Stimulated activated CD8-positive, alpha-beta memory T cell treated with anti-CD3 and anti-CD28 coated beads, Interleukin-12 subunit alpha, Interleukin-12 subunit beta, amount 100 ng/mL, for 24 hours (primary cell): ENCODE results near the gene MS4A13.
"Not testable (repeated sequence)": the region's sequence is repeated elsewhere in the genome, so short reads cannot be mapped to it uniquely, and the experiment has no call there.

Experiments
- DNase-seq: peaks from one replicate; pipeline ENCODE4 v3.0.0-alpha.2; 2020; ENCODE audit errors: extremely low read depth

The MS4A13 gene, protein sequence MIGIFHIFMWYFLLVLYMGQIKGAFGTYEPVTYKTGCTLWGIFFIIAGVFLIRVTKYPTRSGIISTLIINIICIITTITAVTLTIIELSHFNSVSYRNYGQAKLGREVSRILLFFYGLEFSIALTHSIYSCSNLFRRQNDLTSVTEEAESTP

DNA sequence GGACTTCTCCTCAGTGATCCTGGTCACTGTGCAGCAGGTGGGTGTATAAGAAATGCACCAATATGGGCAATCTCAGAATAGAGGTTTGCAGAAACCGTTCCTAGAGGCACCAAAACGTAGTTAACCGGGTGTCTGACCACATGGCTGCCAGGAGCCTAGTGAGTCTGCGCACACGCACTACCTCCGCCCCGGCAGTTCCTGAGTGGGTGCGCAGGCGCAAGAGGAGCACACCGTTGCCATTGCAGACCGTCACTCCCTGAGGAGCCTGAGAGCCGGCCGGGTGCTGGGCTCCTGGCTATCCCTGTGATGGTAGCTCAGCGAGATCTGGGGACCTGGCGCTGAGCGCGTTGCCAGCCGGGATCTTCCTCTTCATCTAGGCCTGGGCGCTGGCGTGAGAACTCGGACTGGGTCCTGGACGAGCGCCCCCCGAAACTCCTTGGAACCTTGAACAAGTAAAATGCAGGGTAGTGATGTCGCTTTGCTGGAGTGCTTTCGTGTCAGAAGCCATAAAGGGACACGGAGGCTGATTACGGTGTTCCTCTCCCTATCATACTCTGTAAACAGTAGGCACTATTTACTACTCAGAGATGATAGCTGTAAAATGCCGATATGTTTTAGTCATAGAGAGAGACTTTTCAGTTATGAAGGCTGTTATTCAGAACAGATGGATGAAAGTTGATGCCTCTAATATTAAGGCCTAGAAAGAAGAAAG is at the start of gene MS4A13:
Gene MS4A13 (plus strand): TSS at position 249 of the 712 bp plus-strand sequence. CDS start 2,692 bp downstream, outside the sequence.
- no peak for DNase-seq

DNA sequence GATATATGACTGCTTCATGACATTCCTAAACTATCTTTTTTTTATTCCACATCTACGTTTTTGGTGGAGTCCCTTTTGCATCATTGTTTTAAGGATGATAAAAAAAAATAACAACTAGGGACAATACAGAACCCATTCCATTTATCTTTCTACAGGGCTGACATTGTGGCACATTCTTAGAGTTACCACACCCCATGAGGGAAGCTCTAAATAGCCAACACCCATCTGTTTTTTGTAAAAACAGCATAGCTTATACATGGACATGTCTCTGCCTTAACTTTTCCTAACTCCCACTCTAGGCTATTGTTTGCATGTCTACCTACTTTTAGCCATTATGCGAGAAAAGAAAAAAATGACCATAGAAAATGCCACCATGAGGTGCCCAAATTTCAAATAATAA is 46.4 kb upstream of the MS4A13 start:
- no peak for DNase-seq

DNA sequence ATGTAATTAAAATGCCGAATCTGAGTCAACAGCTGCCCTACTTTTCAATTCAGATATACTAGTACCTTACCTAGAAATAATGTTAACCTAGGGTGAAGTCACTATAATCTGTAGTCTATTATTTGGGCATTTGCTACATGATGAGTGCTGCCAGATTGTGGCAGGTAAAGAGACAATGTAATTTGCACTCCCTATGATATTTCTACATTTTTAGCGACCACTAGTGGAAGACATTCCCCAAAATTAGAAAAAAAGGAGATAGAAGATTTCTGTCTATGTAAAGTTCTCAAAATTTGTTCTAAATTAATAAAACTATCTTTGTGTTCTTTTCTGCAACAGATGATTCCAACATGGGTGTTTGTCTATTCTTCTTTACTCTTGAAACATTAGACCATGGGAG is 45.5 kb upstream of the MS4A13 start:
- DNase-seq = no peak

DNA sequence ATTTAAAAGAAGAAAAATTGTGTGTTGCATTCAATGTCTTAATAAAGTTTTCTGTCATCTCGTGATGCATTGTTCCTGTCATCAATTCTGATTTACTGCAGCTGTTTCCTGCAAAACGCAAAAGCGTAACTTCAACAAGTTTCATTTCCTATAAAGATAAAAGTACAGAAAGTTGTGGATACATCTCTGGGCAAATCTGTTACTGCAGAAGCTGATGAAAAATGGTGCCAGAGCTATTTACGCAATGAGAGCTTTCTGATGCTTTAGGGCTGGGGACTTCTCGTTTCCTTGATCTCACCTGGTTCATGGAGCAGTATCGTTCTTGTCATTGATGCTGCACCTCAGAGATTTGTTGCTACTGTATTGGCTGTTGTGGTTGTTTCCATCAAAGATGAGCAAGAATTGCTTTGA is 38.2 kb upstream of the MS4A13 start:
- DNase-seq = no peak

DNA sequence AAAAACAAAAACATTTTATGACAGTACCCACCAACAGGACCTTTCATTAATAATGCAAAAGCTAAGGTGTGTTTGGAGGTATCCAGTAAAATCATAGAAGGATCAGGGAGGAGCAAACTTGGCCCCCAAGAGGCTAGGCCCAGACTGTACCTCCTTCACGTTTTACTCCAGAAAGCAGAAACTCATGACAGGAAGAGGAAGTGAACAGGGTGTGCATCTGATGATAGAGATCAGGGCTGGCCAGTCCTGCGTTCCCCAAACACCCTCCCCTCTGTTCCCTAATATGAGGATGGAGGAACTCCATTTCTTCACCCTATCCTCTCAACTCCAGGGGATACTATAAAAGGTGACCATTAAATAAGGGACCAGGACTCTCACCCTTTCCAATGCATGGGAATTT is 32.8 kb upstream of the MS4A13 start:
- no peak for DNase-seq

DNA sequence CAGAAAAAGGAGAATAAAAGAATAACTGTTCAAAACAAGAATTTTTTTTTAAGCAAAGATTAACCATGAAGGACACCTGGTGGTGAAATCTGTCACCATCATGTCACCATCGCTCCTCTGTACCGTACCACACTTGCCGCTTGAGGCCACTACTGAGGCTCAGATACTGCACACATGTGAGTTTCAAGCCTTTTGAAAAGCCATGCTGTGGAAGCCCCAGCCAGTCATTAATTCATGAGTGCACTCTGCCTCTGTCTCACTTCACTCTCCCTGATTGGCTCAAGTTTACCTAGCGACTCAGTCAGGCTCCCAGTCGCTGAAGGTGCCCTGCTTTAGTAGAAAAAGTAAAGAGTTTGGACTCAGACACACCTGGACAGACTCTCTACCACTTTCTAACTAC is 29.2 kb upstream of the MS4A13 start:
- DNase-seq = no peak

DNA sequence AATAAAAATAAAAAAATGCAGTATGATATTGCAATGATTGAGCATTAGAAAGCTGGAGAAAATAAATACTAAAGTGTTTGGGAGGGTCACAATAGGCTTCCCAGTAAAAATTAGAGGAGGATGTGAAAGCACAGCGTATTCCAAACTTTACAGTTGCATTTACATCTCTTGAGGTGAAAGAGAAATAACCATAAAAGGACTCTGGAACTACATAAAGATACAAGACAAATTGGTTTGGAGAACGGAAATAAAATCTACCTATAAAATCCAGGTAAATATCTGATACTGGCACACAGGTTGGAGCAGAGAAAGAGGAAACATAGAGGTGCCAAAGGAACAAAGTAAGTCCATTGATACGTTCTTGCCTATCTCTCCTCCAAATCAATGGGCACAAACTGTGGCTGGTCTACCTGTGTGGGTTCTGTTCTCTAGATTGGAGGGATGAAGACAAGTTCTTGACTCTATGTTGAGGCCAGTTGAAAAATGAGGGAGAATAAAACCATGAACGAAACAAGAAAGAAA is 22.6 kb upstream of the MS4A13 start, which contains the start of gene MS4A12:
Gene MS4A12 (plus strand): TSS at position 291 of the 522 bp plus-strand sequence. CDS start 4,541 bp downstream, outside the sequence.
- DNase-seq = no peak

DNA sequence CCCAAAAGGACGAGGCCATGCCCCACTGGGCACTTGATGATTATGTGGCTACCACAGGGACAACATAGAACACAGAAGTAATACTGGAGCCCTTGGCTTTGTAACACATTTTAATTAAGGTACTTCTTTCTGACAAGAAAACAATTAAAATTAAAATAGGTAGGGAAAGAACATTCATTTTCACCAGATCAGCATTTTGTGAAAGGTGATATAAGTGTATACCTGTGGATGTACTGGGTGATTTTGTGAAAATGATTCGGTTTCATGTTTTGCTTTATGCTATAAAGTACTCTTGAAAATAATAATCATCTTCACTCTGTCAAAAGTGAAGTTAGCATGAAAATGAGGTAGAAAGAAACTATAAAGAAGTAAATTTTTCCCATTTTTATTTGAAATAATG is 21.7 kb upstream of the MS4A13 start:
- no peak for DNase-seq

DNA sequence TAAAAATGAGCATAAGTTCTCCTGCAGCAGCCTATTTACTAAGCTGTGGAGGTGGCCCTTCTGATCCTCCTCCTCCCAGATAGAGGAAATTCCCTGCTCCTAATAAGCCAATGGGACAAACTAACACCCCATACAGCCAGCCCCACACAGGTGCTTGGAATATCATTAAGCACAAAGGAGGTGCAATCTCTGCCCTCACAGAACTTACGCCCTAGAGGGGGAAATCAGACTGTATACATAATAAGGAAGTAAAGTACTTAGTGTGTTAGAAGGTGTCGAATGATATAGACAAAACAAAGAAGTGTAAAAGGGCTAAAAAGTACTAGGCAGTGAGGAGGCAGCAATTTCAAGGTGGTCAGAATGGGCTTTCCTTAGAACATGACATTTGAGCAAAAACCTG is 16.8 kb upstream of the MS4A13 start:
- DNase-seq = no peak

DNA sequence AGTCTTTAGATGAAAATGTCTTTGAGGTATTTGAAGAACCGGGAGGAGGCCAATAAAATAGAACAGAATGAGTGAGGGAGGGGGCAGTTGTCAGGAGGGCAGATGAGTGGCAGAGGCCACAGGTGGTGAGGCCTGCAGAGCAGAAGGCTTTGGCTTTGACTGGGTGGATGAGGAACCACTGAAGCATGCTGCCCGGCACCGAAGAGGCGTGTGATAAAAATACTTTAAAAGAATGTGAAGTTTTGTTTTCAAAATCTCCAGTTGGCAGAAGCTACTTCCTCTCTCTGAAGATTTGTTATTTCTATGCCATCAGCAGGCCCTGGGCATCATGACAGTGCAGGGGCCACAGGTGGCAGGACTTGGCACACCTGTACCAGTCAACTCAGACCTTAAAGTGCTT is 16.3 kb upstream of the MS4A13 start:
- DNase-seq = no peak

DNA sequence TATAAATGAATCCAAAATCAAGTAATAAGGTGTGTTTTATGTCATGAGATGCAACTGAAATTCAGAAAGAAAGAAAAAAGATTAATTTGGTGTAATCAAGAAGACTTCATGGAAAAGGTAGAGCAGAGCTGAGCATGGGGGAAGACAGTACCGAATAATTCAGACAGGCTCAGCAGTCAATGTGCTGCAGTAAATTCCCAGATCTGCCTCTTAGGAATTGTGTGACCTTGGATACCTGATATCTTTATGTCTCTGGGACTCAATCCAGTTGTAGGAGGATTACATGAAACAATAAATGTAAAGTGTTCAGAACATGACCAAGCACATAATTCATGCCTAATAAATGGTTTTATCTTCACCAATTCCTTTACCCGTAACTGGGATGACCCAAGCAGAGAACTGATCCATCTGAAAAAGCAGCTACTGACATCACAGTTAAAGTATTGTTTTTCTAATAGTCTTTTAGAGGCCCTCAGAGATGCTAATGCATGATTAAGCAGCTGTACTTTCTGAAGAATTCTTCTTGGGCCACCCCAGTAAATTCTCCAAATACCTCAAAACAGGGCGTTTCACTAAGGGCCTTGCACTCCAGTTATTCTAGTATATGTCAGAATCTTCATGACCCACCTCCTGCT is 14.8 kb upstream of the MS4A13 start:
- DNase-seq = no peak

DNA sequence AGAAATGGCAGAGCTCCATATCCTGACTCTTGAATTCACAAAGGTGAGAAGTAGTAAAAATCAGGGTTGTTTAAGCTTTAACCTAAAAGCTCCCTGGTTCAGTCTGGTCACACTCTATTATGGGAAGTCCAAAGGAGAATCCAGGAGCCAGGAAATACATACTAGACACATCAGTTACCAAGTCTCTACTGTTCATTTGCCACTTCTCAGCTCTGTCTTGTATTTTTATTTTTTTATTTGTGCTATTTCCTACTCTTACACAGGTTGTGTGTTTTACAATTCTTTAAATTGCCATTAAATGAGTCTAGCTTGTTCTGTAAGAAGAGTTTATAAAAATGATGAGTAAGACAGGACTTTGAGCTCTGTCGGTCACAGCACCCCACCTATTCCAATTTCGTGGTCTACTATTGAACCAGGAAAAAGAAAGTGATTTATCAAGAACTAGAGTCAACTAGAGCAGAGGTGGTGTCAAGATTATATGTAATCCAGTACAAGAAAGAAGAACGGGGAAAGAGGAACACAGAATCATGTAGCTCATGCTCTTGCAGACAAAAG is 12.9 kb upstream of the MS4A13 start:
- no peak for DNase-seq

DNA sequence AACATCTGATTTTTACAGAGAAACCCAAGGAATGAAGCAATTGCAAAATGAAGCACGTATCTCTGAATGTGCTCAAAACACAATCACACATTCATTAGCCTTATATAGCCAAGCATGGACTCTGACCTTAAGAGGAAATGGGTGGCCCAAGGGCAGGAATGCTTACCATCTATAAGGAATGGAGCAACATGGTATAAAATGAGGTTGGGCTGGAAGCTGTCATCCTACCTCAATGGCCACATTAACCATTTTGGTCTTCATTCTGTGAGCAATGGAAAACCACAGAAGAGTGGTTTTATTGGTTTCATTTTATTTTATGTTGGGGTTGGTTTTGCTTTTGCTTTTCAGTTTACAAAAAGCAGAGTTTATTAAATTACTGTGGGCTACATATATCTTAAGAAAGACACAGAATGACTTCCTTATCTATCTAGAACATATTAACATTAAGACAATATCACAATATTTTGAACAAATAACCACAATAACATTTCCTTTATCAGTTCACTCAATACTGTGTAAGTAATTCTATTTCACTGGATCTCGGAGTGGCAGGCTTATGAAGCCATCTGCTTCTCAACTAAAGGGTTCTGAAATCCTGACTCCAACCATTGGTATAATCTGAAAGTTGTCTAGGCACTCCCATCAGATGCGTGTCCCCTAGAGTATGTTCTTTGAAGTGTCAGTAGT is 10.8 kb upstream of the MS4A13 start:
- DNase-seq = no peak

DNA sequence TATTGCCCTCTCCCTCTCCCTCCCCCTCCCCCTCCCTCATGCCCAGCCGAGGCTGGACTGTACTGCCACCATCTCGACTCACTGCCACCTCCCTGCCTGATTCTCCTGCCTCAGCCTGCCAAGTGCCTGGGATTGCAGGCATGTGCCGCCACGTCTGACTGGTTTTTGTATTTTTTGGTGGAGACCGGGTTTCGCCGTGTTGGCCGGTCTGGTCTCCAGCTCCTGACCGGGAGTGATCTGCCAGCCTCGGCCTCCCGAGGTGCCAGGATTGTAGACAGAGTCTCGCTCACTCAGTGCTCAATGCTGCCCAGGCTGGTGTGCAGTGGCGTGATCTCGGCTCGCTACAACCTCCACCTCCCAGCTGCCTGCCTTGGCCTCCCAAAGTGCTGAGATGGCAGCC is 5.6 kb upstream of the MS4A13 start:
- DNase-seq = not testable (repeated sequence)

DNA sequence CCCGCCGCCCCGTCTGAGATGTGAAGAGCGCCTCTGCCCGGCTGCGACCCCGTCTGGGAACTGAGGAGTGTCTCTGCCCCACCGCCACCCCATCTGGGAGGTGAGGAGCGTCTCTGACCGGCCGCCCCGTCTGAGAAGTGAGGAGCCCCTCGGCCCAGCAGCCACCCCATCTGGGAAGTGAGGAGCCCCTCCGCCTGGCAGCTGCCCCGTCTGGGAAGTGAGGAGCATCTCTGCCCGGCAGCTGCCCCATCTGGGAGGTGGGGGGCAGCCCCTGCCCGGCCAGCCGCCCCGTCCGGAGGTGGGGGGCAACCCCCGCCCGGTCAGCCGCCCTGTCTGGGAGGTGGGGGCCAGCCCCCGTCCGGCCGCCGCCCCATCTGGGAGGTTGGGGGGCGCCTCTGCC is 5.0 kb upstream of the MS4A13 start:
- DNase-seq = not testable (repeated sequence)

DNA sequence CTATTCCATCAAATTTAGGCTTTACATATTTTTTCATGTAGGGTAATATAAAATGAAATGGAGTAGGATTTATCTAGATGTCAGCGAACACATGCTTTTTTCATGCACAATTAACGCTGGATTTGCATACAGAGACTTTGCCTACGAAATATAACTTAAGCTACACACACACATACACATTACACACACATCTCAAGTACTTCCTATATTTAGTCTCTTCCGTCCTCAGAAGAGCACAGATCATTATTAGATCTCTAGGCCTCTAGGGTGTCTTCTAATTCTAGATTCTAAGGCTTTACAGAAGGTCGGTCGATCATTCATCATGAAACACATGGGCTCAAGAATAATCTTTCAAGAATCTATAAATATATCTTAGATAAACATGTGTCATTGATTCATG is 3.8 kb upstream of the MS4A13 start:
- no peak for DNase-seq

DNA sequence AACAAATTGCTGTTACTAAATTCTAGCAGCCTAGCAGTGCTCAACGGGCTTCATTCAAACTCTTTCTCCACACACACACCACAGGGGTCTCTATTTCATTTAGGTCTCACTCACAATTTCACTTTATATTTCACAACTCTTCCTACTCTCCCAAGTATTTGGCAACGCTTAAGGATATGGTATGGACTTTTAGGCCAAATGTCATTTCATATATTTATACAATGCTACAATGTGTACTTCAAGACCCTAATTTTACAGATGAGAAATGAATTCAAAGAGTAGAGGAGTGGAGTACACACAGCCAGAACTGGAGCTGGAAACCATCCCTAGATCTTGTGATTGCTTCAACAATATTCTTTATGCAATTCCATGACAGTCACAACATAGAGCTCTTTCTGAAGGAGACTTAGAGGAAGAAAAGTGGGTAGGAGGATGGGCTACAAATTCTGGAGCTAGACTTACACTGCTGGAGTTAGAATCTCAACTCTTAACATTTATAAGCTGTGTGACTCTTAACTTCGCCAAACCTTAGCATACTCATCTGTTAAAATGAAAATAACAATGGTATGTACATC is 2.5 kb upstream of the MS4A13 start:
- no peak for DNase-seq

DNA sequence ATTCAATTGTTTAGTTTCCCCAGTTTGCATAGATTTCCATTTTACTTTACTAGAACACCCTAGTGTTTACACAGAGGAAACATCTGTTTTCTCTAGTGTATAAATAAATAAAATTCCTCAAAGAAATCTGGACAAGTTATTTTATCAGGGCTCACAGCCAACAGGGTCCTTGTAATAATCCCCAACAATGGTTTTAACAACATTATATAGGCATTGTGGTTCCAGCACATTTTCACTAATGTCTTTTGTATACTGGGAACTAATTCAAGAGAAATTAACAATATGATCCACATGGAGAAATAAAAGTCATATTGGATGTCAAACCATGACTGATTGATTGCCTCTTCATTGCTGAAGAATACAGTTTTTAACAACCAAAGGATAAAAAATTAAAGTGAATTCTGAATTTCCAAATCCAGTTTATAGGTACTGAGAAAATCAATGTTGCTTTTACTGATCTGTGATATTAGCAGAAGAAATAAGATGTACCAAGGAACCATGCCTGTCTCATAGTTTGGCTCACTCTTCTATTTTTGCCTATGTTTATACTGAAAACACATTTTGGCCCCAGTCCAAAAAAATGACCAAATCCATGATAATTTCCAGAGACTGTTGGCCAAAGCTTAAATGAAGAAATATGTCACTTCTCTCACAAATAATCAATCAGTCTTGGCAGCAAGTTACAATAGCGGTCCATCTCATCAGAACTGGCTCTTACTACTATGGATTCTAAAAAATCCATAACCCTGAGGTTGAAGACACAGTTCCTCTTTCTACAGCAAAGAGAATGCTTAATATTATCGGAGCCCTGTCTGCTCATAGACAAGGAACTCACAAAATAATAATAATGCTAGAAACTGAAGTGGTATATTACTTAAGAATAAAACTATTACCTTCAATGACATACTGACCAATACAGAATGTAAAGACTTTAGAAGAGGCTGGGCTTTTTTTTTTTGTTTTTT is 1.4 kb upstream of the MS4A13 start:
- no peak for DNase-seq

DNA sequence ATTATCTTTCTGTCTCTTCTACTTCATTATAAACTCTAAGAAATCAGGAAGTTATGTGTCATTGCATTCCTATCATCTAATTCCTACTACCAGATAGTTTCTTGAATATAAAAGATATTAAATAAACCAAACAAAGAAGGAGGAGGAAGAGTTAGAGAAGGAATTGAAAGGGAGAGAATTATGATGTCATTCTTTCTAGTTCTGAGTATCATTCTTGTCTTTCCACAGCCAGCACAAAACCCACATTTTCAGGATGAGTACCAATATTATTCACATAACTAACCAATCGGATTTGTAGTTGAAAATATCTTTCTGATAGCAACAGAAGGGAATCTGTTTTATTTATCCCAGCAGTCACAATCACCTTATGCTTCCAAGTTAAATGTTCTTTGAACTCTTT is 13.3 kb downstream of the MS4A13 start:
- DNase-seq = no peak

DNA sequence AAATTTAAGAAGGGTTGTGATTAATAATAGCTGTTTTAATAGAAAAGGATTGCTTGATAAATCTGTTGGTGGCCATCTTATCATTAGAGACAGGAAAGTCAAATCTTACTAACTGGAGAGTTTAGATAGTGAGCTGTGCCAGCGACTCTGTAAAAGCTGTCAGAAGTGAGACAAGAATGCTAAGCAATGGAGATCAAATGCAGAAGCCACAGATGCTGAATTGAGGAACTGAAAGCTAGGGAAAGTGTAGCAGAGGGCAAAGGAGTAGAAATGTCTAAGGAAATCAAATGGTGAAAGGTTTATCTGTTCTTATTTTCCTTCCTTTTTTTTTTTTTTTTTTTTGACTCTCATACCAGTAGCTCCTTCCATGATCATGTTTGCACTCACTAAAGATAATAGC is 13.7 kb downstream of the MS4A13 start:
- DNase-seq = no peak
